ENCODE measurements around the gene INTS11.
"Not testable (repeated sequence)": the region's sequence is repeated elsewhere in the genome, so short reads cannot be mapped to it uniquely, and the experiment has no call there.

INTS11 gene

GRCh38 chr1:1329304-1330210 is 5.1 kb upstream of the INTS11 start:
- no peak for DNase-seq

GRCh38 chr1:1328254-1328653 is 3.8 kb upstream of the INTS11 start:
- no peak for DNase-seq

- DNase-seq, result no peak
These were observed 2.8 kb upstream of the INTS11 start for GRCh38 chr1:1327291-1327690.

GRCh38 chr1:1326075-1326605 is 1.7 kb upstream of the INTS11 start:
- DNase-seq, result no peak

GRCh38 chr1:1325288-1326074 is 1.0 kb upstream of the INTS11 start:
- no peak for DNase-seq

GRCh38 chr1:1324084-1324523 is 356 bp downstream of the INTS11 start:
- DNase-seq, result no peak

- no peak for DNase-seq
These were observed 1.5 kb downstream of the INTS11 start for GRCh38 chr1:1322952-1323351.

- no peak for DNase-seq
These were observed 2.0 kb downstream of the INTS11 start for GRCh38 chr1:1322418-1322817.

GRCh38 chr1:1321477-1321876 is 3.0 kb downstream of the INTS11 start:
- DNase-seq, result no peak

GRCh38 chr1:1320666-1321448 is 3.6 kb downstream of the INTS11 start:
- no peak for DNase-seq

- no peak for DNase-seq
These were observed 4.9 kb downstream of the INTS11 start for GRCh38 chr1:1319646-1319941.

GRCh38 chr1:1318777-1319645 is 5.4 kb downstream of the INTS11 start:
- DNase-seq, result no peak

GRCh38 chr1:1318131-1318652 is 6.3 kb downstream of the INTS11 start:
- peak; percentile 90 for DNase-seq

GRCh38 chr1:1317420-1317819 is 7.0 kb downstream of the INTS11 start:
- no peak for DNase-seq

- not testable (repeated sequence) for DNase-seq
These were observed 8.3 kb downstream of the INTS11 start for GRCh38 chr1:1316199-1316598.

- DNase-seq, result no peak
These were observed 9.0 kb downstream of the INTS11 start for GRCh38 chr1:1315435-1315954.

- DNase-seq, result no peak
These were observed 9.7 kb downstream of the INTS11 start for GRCh38 chr1:1314678-1315335.

- DNase-seq, result no peak
These were observed 10.2 kb downstream of the INTS11 start for GRCh38 chr1:1314237-1314586.

- DNase-seq, result no peak
These were observed 10.8 kb downstream of the INTS11 start for GRCh38 chr1:1313500-1314236.

All from fibroblast of skin of right quadriceps (primary cell).